GM18502 (cell line): Measurements from ENCODE around the gene TTC24.

Source experiments
- ATAC-seq: cut with Tn5 transposase; IDR thresholded peaks from one replicate; pipeline ENCODE4 v1.9.1; 2021; ENCODE audit warnings: mild to moderate bottlenecking; ENCODE audit not compliant: unreplicated experiment, poor library complexity

The TTC24 gene

GRCh38 chr1:156632355-156632754, 52.8 kb downstream of the TTC24 start:
- no peak for ATAC-seq
